Gastroesophageal sphincter (tissue), 4 donors: ENCODE measurements around the gene TBC1D1. TPM values are rescaled to one million over a fixed set of nuclear protein-coding genes. Genes with fewer than 3 reads are reported as not detected.

Experiments
- ATAC-seq: fragments of 150-250 bp; one replicate; pipeline ENCODE4 v1.9.1; 2016; ENCODE audit warnings: mild to moderate bottlenecking, moderate library complexity
- H3K27ac ChIP-seq, 4 donors: fragments of 200-600 bp; sonication (generic) in 3 of 4; 1 replicate in 3 of 4; 2 replicates in 1 of 4; pipeline ENCODE4 v1.5.1; 2016 to 2019
- H3K27me3 ChIP-seq: fragments of 200-600 bp; sonication (generic); one replicate; pipeline ENCODE4 v1.5.1; 2019
- H3K36me3 ChIP-seq, 2 donors: fragments of 200-600 bp; sonication (generic); one replicate each; pipeline ENCODE4 v1.5.1; 2019; ENCODE audit warnings: control low read depth in 1 of 2
- H3K4me1 ChIP-seq, 3 donors: fragments of 200-600 bp; sonication (generic); 1 replicate in 2 of 3; 2 replicates in 1 of 3; pipeline ENCODE4 v1.5.1; 2016 to 2019; ENCODE audit warnings: control low read depth in 2 of 3
- H3K4me3 ChIP-seq, 2 donors: fragments of 200-600 bp; sonication (generic); one replicate each; pipeline ENCODE4 v1.5.1; 2019; ENCODE audit warnings: mild to moderate bottlenecking in 1 of 2, moderate library complexity in 1 of 2
- H3K9me3 ChIP-seq, 3 donors: fragments of 200-600 bp; sonication (generic); one replicate each; pipeline ENCODE4 v1.5.1; 2017 to 2019; ENCODE audit warnings: control low read depth in 2 of 3
- CTCF ChIP-seq, 4 experiments: fragments of 200-600 bp in 2 of 4; fragments of 450-650 bp in 2 of 4; sonication (generic) in 1 of 4; IDR thresholded peaks; one replicate each; pipeline ENCODE4 v1.5.1; 2017 to 2019; ENCODE audit warnings: antibody characterized with exemption in 4 of 4, mild to moderate bottlenecking in 2 of 4, moderate library complexity in 2 of 4
- EP300 ChIP-seq: sonication (generic); formaldehyde crosslinking; IDR thresholded peaks from one replicate; pipeline ENCODE4 v1.6.1; 2017; ENCODE audit warnings: antibody characterized with exemption, mild to moderate bottlenecking
- POLR2A ChIP-seq, 2 donors: fragments of 450-650 bp; IDR thresholded peaks; one replicate each; pipeline ENCODE4 v1.6.1; 2017; ENCODE audit warnings: antibody characterized with exemption in 2 of 2, mild to moderate bottlenecking in 2 of 2, moderate library complexity in 1 of 2
- POLR2AphosphoS5 ChIP-seq: sonication (generic); formaldehyde crosslinking; IDR thresholded peaks from one replicate; pipeline ENCODE4 v1.6.1; 2017; ENCODE audit warnings: antibody characterized with exemption
- WGBS, 2 donors: methylation state at CpG; one replicate each; pipeline ENCODE4 v1.1.5; 2018; ENCODE audit warnings: low coverage in 1 of 2; 5-methylcytosine and 5-hydroxymethylcytosine counted together
- total RNA-seq, 4 donors: library from RNA; depleted of rRNA; stranded (reverse); fragments of >200 nt; gene quantifications; one replicate each; pipeline ENCODE4 v1.1.0, GENCODE V29; 2016

TBC1D1 gene
- total RNA-seq, 4 donors from 2014 or later = 190 to 279 (median 241) TPM

GRCh38 chr4:37902738-37903693 lies 12.1 kb downstream of the TBC1D1 start:
- H3K27ac ChIP-seq = no peak overlapping the region

GRCh38 chr4:37903901-37904300 lies 13.0 kb downstream of the TBC1D1 start:
- TF ChIP-seq CTCF (IDR thresholded peaks at IDR 0.05) = no peak
- no peak for TF ChIP-seq POLR2AphosphoS5
- TF ChIP-seq EP300 = no peak
- TF ChIP-seq POLR2A (IDR thresholded peaks at IDR 0.05) = no peak
- Histone ChIP-seq H3K4me3 (no peak overlapping the region), H3K36me3 (peaks cover 0 to 7% of the 10 kb centered on the region in 2 donors), H3K9me3 (no peaks in the 10 kb centered on the region), H3K27ac (no peak overlapping the region), H3K27me3 (no peaks in the 10 kb centered on the region), H3K4me1 (peaks cover 0 to 42% (median 0%) of the 10 kb centered on the region in 3 donors)
- 80 to 96% methylated on average over 3 of the region's 3 CpGs for WGBS, 2 donors
- no peak for ATAC-seq

More at GRCh38 chr4:37902738-37903693, 12.1 kb downstream of the TBC1D1 start:
- Histone ChIP-seq H3K4me3 (no peak overlapping the region), H3K27me3 (no peaks in the 10 kb centered on the region), H3K9me3 (no peaks in the 10 kb centered on the region), H3K36me3 (peaks cover 0 to 7% of the 10 kb centered on the region in 2 donors), H3K4me1 (peaks cover 0 to 34% (median 0%) of the 10 kb centered on the region in 3 donors)
- TF ChIP-seq CTCF (IDR thresholded peaks at IDR 0.05) (no peak), POLR2A (IDR thresholded peaks at IDR 0.05) (no peak), POLR2AphosphoS5 (no peak), EP300 (no peak)
- 75 to 86% methylated on average over 7 to 8 of the region's 9 CpGs for WGBS, 2 donors
- no peak for ATAC-seq

- ATAC-seq = no peak
- TF ChIP-seq POLR2A (IDR thresholded peaks at IDR 0.05) = no peak
- TF ChIP-seq EP300 = no peak
- TF ChIP-seq POLR2AphosphoS5 = no peak
- TF ChIP-seq CTCF (IDR thresholded peaks at IDR 0.05) = no peak
- Histone ChIP-seq H3K36me3 (peaks cover 0 to 7% of the 10 kb centered on the region in 2 donors), H3K9me3 (no peaks in the 10 kb centered on the region), H3K4me1 (peaks cover 0 to 52% (median 9%) of the 10 kb centered on the region in 3 donors), H3K27ac (no peak overlapping the region), H3K27me3 (no peaks in the 10 kb centered on the region), H3K4me3 (no peak overlapping the region)
- 92 to 94% methylated on average over 3 of the region's 3 CpGs for WGBS, 2 donors
These were observed 13.9 kb downstream of the TBC1D1 start for GRCh38 chr4:37904824-37905223.

- 74 to 79% methylated on average over 5 to 7 of the region's 7 CpGs for WGBS, 2 donors
- Histone ChIP-seq H3K4me1 (peaks cover 0 to 60% (median 11%) of the 10 kb centered on the region in 3 donors), H3K9me3 (no peaks in the 10 kb centered on the region), H3K27me3 (no peaks in the 10 kb centered on the region), H3K27ac (no peak overlapping the region), H3K4me3 (no peak overlapping the region), H3K36me3 (peaks cover 0 to 7% of the 10 kb centered on the region in 2 donors)
- ATAC-seq = no peak
- TF ChIP-seq POLR2A (IDR thresholded peaks at IDR 0.05) (no peak), POLR2AphosphoS5 (no peak)
These were observed 14.8 kb downstream of the TBC1D1 start for GRCh38 chr4:37905533-37906169.

- Histone ChIP-seq H3K27ac (peak overlapping the region; percentile 63 to 79 (median 72)), H3K9me3 (no peaks in the 10 kb centered on the region), H3K27me3 (no peaks in the 10 kb centered on the region), H3K36me3 (no peaks in the 10 kb centered on the region), H3K4me1 (peaks cover 0 to 61% (median 11%) of the 10 kb centered on the region in 3 donors), H3K4me3 (peak overlapping the region; percentile 12 to 23)
- TF ChIP-seq POLR2AphosphoS5 = peak; percentile 79
- TF ChIP-seq POLR2A (IDR thresholded peaks at IDR 0.05) = no peak
- WGBS, 2 donors = 37 to 42% methylated on average over 17 to 21 of the region's 21 CpGs
- peak; percentile 25 for ATAC-seq
These were observed 17.8 kb downstream of the TBC1D1 start for GRCh38 chr4:37908488-37909331.
